ENCODE measurements around the gene RNF181.
"Not testable (repeated sequence)": the region's sequence is repeated elsewhere in the genome, so short reads cannot be mapped to it uniquely, and the experiment has no call there.

Gene RNF181

GRCh38 chr2:85554980-85555612, 40.4 kb upstream of the RNF181 start:
- H3K4me3 ChIP-seq (ENCODE audit: low read depth, low read length) = no peak overlapping the region
- TF ChIP-seq, protein P1, sequence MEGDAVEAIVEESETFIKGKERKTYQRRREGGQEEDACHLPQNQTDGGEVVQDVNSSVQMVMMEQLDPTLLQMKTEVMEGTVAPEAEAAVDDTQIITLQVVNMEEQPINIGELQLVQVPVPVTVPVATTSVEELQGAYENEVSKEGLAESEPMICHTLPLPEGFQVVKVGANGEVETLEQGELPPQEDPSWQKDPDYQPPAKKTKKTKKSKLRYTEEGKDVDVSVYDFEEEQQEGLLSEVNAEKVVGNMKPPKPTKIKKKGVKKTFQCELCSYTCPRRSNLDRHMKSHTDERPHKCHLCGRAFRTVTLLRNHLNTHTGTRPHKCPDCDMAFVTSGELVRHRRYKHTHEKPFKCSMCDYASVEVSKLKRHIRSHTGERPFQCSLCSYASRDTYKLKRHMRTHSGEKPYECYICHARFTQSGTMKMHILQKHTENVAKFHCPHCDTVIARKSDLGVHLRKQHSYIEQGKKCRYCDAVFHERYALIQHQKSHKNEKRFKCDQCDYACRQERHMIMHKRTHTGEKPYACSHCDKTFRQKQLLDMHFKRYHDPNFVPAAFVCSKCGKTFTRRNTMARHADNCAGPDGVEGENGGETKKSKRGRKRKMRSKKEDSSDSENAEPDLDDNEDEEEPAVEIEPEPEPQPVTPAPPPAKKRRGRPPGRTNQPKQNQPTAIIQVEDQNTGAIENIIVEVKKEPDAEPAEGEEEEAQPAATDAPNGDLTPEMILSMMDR (IDR thresholded peaks at IDR 0.05; ENCODE audit: insufficient read depth, low read length, missing control alignments) = no peak
- no peak for DNase-seq (ENCODE audit: low read depth, low spot score)
- ChIA-PET POLR2A (interaction anchor here (1.5 kb wide), 1 partner anchor 16 kb away, joined by 3 read pairs; the partner anchor contains the start of gene MAT2A), CTCF (interaction anchor here (1.1 to 30.0 kb wide), 7 partner anchors 9 to 488 kb away, joined by 3 to 922 read pairs (median 13); partner anchors contain the start of genes MAT2A, SH2D6 and TGOLN2)

GRCh38 chr2:85557130-85557529, 38.4 kb upstream of the RNF181 start:
- CTCF ChIA-PET = interaction anchor here (8.3 to 30.0 kb wide), 2 partner anchors 124 to 167 kb away, joined by 124 to 922 read pairs; partner anchors contain the start of gene SH2D6
- POLR2A ChIA-PET = interaction anchor here (1.9 kb wide), 1 partner anchor 18 kb away, joined by 9 read pairs; the partner anchor contains the start of gene MAT2A

GRCh38 chr2:85558160-85558559, 37.4 kb upstream of the RNF181 start:
- H3K4me3 ChIP-seq (ENCODE audit: low read depth, low read length) = no peak overlapping the region
- ChIA-PET POLR2A (no interaction called here), CTCF (interaction anchor here (1.1 to 30.0 kb wide), 3 partner anchors 8 to 125 kb away, joined by 3 to 922 read pairs (median 47); partner anchors contain the start of gene SH2D6)
- DNase-seq (ENCODE audit: low read depth, low spot score) = no peak
- TF ChIP-seq, protein P1 (IDR thresholded peaks at IDR 0.05; ENCODE audit: insufficient read depth, low read length, missing control alignments) = no peak

More at GRCh38 chr2:85557130-85557529, 38.4 kb upstream of the RNF181 start:
- TF ChIP-seq, protein P1 (IDR thresholded peaks at IDR 0.05; ENCODE audit: insufficient read depth, low read length, missing control alignments) = no peak
- H3K4me3 ChIP-seq (ENCODE audit: low read depth, low read length) = no peak overlapping the region
- no peak for DNase-seq (ENCODE audit: low read depth, low spot score)

DNA sequence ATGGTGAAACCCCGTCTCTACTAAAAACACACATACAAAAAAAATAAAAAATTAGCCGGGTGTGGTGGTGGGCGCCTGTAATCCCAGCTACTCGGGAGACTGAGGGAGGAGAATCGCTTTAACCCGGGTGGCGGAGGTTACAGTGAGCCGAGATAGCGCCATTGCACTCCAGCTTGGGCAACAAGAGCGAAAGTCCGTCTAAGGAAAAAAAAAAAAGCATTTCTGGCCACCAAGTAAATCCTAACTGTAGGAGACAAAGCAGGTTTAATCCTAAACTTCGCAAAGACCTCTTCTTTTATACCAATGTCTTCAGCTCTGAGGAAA, 35.2 kb upstream of the RNF181 start:
- CTCF ChIA-PET = interaction anchor here (1.3 to 30.0 kb wide), 4 partner anchors 10 to 127 kb away, joined by 3 to 922 read pairs (median 25); partner anchors contain the start of gene SH2D6
- peak overlapping the region; percentile 92 for H3K4me3 ChIP-seq (ENCODE audit: low read depth, low read length)
- DNase-seq (ENCODE audit: low read depth, low spot score) = not testable (repeated sequence)
- POLR2A ChIA-PET = interaction anchor here (2.8 to 3.0 kb wide), 2 partner anchors 10 to 21 kb away, joined by 17 to 18 read pairs; partner anchors contain the start of gene MAT2A

- no peak for DNase-seq (ENCODE audit: low read depth, low spot score)
- H3K4me3 ChIP-seq (ENCODE audit: low read depth, low read length) = peak overlapping the region; percentile 92
- TF ChIP-seq, protein P1 (IDR thresholded peaks at IDR 0.05; ENCODE audit: insufficient read depth, low read length, missing control alignments) = no peak
- POLR2A ChIA-PET = interaction anchor here (0.9 to 3.0 kb wide), 6 partner anchors 11 to 30 kb away, joined by 3 to 18 read pairs (median 4); partner anchors contain the start of gene MAT2A
- CTCF ChIA-PET = interaction anchor here (1.3 to 30.0 kb wide), 3 partner anchors 11 to 128 kb away, joined by 3 to 922 read pairs (median 47); partner anchors contain the start of gene SH2D6
Measured at GRCh38 chr2:85560812-85561279, 34.7 kb upstream of the RNF181 start.

GRCh38 chr2:85561280-85562212, 34.0 kb upstream of the RNF181 start, which contains the start of gene GGCX:
Gene GGCX, minus strand, starts transcription at chr2:85561493. Its CDS starts 65 bp downstream, at chr2:85561428.
- POLR2A ChIA-PET = interaction anchor here (0.7 to 3.0 kb wide), 7 partner anchors 11 to 655 kb away, joined by 3 to 18 read pairs (median 3); partner anchors contain the start of gene MAT2A
- no peak for DNase-seq (ENCODE audit: low read depth, low spot score)
- H3K4me3 ChIP-seq (ENCODE audit: low read depth, low read length) = peak within 1 kb of the TSS; percentile 92
- CTCF ChIA-PET = interaction anchor here (0.7 to 30.0 kb wide), 7 partner anchors 8 to 129 kb away, joined by 3 to 922 read pairs (median 3); partner anchors contain the start of gene SH2D6
- TF ChIP-seq, protein P1 (IDR thresholded peaks at IDR 0.05; ENCODE audit: insufficient read depth, low read length, missing control alignments) = no peak

Data from AG04449 (cell line).